Hematopoietic multipotent progenitor cell treated with erythropoietin and hydrocortisone succinate and interleukin-3 and kit ligand, for 15 days (in vitro differentiated cells): ENCODE measurements around the gene TTC16.
"Not testable (repeated sequence)": the region's sequence is repeated elsewhere in the genome, so short reads cannot be mapped to it uniquely, and the experiment has no call there.

Source experiments
- DNase-seq: peaks from one replicate; pipeline ENCODE4 v3.0.0-alpha.2; 2015; ENCODE audit warnings: low spot score

Gene TTC16

DNA sequence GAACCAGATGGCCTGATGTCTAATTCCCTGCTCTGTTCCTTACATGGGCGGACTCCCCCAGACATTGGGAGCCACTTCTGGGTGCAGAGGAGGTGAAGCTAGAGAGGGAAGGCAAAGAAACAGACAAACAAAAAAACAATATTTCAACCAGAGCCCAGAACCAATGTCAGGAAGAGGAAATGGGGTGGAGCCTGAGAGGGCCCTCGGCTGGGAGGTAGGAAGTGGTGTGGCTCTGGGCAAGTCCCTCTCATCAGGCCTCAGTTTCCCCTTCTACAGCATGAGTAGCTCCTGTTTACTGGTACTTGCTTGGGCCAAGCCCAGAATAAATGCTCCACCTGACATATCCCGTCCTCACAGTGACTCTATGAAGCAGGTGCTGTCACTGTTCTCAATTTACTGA lies 51.5 kb downstream of the TTC16 start:
- DNase-seq = no peak

DNA sequence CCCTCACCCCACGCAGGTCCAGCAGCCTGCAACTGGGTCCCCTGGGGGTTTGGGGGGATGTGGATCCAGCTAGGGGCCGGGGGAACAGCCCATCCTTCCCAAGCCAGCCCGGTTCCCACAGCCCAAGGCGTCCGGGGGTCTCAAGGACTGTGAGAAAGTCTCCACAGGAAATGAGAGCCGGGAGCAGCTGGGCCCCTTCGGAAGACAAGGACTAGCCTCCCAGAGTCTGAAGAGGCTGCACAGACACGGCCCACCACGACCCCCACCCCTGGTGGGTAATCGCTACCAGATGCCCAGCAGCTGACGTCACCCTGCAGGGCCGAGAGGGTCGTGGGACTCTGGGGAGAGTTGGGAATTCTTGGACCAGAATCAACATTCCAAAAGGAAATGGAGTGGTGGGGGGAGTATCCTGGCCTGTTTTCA lies 52.0 kb downstream of the TTC16 start:
- no peak for DNase-seq

DNA sequence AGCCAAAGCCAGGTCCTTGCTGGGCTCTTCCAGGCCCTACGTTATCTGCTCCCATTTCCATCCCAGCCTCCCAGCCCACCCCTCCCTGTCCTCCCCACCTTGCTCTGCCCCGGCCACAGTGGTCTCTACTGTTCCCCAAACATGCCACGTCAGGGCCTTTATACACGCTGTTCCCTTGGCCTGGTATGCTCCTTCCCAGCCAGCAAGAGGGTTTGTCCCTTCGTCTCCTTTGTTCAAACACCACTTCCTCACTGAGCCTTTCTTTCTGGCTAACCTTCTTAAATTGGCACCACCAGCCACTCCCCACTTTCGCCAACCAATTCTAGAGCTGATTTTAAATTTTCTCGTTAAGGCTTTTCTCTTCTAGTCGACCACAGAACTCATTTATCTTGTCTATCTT lies 52.8 kb downstream of the TTC16 start:
- no peak for DNase-seq

DNA sequence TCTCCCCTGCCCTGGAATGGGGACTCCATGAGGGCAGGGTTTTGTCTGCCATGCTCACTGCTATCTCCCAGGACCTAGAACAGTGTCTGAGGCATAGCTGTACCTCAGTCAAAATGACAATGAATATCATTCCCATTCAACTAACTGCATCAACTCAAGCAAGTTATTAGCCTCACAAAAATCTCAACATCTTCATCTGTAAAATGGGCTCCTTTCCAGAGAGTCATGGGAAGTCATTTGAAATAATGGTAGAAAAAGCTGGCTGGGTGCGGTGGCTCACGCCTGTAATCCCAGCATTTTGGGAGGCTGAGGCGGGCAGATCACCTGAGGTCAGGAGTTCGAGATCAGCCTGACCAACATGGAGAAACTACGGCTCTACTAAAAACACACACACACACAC lies 53.2 kb downstream of the TTC16 start:
- no peak for DNase-seq

DNA sequence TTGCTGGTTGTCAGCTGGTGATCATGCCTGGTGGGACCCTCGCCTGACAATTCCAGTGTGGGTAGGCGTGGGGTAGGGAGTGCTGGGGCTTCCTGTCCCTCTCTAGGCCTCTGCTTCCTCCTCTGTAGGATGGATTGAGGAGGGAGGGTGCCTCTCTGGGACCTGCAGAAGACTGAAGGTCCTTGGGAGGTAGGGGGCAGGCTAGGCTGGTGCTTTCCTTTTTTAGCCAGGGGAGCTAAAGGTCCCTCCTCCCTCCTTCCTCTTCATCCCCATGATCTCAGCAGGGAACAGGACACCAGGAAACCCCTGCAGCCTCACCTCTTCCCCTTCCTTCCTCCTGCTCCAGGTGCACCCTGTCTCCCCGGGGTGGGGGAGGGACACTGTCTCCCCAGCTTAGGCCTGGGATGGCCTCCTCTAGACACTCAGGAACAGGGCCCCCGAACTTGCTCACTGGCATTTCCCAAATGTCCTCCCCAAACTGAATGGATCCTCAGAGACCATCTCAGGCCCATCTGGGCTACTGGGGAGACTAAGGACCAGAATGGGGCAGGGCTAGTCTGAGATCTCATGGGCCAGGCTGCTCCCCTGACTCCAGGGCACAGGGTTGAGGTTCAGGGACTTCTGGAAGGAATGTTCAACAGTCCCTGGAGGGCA lies 54.2 kb downstream of the TTC16 start:
- DNase-seq = no peak

DNA sequence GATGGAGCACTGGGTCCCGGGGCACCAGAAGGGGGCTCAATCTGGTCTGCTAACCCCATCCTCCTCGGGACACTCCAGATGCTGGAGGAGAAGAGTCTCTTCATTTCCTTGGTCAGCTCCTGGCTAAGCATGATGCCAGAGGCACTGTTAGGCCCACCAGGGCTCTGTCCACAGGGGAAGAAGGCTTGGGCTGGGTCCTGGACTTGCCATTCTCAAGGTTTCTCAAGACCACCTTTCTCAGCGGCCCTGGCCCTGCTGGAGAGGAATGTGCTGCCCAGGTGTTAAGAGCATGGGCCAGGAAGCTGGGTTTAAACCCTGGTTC lies 54.7 kb downstream of the TTC16 start:
- DNase-seq = no peak

DNA sequence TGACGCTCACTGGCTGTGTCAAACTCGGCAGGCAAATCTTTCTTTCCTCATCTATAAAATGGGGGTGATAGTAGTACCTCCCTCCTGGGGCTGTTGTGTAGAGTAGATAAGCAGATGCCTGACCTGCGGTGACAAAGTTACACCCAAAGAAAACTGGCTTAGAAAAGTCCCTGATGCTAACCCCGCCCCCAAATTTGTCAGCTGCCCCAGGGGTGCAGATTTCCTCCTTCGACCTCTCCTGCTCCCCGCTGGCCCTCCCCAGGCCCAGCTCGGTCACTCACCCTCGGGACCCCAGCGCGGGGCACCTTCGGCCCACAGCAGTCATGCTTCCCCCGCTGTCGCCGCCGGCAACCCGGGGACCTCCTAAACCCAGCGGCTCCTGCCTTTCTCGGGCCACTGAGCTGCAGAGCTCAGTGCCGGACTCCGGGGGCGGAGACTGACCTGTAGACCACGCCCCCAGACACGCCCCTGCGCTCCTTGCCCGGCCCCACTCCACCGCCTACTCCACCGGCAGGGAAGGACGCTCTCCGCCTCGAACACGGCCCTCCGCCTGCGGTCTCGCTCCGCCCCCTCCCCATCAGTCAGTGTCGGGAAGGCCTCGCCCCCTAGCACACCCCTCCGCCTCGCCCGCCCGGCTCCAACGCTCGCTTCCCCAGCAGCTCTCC lies 55.2 kb downstream of the TTC16 start:
- DNase-seq = peak; percentile 89

DNA sequence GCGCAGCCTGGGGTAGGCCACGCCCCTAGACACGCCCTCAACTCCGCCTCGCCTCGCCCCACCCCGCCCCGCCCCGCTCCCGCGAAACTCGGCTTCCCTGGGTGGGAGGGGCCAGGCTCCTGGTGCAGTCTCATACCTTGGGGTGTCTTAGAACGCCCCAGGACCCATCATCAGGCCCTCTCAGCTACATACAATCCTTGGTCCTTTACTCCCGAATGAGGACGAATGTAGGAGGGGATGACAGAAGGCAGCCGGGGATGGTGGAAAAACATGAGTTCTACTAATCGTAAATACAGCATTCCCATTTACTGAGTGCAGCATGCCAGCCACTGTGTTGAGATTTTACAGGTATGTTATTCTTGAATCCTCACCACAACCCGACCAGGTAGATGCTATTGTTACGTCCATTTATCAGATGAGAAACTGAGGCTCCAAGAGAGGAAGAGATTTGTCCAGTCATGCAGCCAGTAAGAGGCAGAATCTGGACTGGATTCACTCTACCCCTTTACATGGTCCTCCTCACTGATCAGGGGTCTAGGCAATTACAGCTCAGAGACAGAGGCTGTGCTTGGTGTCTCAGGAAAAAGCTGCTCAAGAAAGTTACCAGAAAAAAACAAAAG lies 55.8 kb downstream of the TTC16 start:
- no peak for DNase-seq

DNA sequence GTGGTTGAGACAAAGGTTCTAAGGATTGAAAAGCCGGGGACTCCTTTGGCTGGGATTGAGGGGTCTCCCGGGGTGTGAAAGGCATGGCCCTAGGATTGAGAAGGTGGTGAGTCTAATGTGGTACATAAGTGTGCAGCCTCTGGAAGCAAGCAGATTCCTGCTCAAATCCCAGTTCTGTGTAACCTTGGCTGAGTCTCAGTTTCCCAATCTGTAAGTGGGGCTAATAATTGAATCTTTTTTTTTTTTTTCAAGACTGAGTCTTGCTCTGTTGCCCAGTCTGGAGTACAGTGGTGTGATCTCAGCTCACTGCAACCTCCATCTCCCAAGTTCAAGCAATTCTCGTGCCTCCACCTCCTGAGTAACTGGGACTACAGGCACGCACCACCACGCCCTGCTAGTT lies 56.7 kb downstream of the TTC16 start:
- DNase-seq = no peak

DNA sequence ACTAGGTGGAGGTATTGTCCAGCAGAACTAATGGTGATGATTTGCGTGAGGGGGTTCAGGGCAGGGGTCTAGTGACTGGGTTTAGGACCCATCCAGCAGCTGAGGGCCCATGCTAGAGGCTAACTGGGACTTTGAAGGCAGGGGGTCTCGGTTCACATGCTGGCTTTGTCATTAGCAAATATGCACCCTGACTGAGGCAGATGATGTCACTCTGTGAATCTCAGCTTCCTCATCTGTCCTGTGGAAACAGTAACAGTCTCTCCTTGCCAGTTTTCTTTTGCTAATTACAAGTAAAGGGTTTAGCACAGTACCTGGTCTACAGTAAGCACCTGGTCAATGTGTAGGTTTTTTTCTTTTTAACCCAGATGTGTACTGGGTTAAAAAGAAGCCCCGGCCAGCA lies 57.4 kb downstream of the TTC16 start:
- no peak for DNase-seq

DNA sequence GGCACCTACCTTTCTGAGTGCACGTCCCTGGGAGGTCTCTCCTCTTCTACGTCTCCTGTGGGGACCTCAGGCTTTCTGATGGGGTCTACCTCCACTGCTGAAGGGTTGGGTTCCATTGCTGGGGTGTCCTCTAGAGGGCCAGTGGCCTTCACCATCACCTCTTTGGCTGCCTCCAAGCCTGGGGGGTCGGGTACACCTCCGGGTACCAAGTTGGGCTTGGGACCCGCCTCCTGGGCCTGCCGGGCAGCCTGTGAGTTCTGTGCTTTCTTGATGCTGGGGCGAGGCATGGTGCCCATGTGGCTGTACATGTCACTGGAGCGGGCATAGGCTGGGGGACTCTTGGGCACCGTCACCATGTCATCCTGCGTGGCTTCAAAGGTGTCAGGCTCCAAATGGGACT lies 58.1 kb downstream of the TTC16 start:
- no peak for DNase-seq

DNA sequence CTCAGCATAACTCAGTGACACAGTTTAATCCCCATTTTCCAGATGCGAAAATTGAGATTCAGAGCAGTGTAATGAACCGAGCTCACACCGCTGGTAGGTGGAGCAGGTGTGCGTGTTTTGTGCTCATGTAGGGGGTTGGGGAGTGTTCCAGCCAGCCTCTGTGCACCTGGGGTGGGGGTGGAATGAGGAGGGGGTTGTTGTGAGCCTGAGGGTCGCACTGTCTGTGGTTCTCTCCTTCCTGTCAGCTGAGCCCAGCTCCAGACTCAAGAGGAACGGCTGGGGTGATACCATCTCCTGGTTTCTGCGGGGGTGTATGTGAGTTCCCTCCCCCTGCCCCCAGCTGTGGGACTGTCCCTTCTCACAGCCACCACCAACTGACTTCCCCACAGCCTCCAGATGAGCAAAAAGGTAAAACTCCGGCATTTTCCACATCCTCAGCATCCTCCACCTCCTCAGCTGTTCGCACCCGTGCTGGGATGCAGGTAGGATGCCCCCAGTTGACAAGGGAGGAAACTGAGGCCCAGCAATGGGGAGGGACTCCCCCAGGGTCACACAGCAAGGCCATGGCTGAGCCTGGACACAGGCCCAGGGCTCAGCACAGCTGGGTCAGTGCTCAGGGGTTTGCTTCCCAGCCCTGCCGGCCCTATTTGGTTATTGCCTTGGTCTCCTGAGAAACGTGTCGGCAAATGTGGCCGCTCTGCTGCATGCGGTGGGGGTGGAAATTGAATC lies 60.5 kb downstream of the TTC16 start:
- DNase-seq = no peak

DNA sequence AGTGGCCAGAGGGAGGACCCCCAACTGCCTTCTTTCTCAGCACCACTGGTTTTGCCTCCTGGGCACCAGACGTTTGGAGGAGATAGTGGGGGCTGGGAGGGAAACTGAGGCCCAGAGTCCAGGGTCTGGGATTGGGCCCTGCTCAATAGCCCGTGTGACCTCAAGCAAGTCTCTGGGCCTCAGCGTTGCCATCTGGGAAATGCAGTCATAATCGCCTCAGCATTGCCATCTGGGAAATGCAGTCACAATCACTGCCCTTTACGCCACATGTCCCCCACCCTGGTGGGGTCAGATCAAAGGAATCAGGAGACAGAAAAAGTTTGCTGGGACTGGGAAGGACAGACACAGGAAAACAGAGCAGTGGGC lies 61.0 kb downstream of the TTC16 start:
- no peak for DNase-seq

DNA sequence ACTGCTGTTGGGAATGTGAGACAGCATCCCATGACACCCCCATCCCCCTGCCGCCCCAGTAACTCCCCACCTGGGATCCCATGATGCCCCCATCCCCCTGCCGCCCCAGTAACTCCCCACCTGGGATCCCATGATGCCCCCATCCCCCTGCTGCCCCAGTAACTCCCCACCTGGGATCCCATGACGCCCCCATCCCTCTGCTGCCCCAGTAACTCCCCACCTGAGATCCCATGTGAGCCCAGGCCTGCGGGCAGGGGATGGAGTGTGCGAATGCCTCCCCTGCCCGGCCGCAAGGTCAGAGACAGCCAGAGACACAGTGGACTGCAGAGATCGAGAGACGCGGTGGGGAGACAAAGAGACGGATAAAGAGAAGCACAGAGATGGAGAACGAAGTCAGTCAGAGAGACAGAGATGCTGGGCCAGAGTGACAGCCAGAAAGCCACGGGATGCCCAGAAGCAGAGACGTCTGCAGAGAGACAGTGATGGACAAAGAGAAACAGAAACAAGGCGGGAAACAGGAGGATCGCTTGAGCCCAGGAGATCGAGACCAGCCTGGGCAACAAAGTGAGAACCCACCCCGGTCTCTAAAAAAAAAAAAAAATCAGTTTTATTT lies 61.6 kb downstream of the TTC16 start:
- no peak for DNase-seq

DNA sequence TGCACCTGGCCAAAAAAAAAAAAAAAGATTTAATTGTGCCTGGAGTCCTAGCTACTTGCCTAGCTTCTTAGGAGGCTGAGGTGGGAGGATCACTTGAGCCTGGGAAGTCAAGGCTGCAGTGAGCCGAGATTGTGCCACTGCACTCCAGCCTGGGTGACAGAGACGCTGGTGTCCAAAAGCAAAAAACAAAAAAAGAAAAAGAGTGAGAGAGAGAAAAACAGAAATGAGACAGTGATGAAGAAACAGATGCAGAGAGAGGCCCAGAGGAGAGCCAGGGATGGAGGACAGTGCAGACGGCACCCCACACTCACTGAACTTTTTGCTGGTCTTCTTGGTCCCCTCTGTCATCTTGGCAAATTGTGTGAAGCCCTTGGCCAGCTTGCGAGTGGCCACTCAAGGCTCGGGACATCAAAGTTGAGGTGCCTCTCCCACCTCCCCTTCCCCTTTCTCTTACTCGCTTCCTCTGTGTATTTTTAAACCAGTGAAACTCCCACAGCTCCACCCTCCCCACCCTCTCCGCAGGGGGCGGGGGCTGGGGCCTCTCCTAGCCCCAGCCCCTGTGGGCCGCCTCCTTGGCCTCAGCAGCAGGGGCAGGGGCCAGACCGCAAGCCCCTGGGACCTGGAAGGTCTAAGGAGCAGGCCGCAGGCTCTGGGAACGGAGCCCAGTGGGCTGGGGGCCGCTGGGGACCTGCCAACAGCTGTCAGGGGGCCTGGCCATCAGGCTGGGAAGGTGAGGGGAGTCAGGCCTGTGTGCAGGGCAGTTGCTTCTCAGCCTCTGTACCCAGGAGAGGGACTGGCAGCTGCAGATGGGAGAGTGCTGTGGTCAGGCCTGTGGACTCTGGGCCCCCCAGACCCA lies 62.6 kb downstream of the TTC16 start, which contains the start of gene SH2D3C:
Gene SH2D3C (minus strand): TSS at position 387 of the 856 bp plus-strand sequence. CDS start 39 bp downstream, at position 348.
- no peak for DNase-seq

DNA sequence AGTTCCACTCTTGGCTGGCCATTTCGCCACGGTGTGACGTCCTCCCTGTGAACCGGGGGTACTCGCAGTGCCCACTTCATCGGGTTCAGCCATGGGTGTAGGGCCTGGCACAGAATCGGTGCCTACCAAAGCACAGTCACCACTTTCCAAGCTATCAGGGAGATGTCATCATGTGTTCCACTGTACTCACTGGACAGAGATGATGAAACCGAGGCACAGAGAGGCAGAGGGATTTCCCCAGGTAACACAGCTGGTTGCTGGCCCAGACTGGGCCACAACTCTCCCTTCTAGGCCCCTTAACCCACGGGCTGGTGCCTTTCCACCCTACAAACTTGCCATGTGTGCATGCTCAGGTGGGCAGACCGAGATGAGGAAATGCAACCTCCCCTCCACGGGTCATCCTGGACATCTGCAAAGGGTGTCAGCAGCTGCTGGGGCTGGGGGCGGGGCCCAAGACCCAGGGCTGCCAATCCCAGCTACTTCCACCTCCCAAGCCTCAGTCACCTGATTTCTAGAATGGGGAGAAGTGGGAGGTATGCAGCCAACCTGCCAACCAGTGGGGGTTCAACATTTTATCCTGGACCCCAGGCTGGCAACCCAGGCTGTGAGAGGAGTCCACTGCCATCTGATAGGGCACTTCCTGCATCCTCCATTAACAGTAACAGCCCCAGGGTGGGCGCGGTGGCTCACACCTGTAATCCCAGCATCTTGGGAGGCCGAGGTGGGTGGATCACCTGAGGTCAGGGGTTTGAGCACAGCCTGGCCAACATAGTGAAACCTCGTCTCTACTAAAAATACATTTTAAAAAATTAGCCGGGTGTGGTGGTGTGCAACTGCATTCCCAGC lies 63.5 kb downstream of the TTC16 start:
- no peak for DNase-seq

DNA sequence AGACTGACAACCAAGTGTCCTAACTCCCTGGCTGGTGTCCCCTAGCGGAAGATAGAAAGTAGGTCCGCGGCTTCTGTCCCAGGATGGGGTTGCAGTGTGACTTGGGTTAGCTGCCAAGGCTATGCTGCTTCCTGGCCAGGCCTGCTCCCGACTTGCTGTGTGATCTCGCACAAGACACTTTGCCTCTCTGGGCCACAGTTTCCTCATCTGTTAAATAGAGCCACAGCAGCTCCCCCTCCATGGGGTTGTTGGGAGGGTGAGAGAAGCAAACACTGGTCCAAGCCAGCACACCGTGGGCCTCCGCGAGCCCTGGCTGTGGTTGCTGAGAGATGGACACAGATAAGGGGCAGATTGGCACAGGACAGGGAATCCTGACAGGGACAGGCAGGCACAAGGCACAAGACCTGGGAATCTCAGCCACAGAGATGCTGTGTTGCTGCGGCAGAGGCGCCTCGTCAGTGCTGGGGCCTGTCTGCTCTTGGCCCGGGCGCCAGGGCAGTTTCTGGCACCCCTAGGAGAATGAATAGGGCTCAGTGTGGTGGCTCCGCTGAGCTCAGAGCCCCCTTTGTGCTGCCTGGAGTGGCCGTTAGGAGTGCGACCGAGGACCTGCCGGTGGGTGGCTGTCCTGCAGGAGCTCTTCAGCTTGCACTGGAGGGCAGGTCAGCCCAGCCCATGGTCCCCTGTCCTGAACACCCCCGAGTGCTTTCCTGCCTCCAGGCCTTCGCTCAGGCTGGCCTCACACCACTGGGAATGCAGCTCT lies 64.4 kb downstream of the TTC16 start:
- no peak for DNase-seq

DNA sequence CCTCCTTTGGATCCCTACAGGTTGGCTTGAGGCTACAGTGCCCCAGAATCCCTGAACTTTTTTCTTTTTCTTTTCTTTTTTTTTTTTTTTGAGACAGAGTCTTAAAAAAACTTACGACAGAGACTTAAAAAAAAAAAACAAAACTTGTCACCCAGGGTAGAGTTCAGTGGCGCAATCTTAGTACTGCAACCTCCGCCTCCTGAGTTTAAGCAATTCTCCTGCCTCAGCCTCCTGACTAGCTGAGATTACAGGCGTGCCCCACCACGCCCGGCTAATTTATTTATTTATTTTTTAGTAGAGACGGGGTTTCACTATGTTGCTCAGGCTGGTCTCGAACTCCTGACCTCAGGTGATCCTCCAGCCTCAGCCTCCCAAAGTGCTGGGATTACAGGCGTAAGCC lies 65.0 kb downstream of the TTC16 start:
- not testable (repeated sequence) for DNase-seq
